Kidney (tissue), 14 donors: Measurements from ENCODE around the gene SERPINI1. TPM values are rescaled to one million over a fixed set of nuclear protein-coding genes. Genes with fewer than 3 reads are reported as not detected.

Experiments used
- DNase-seq, 5 donors: peaks; one replicate each; pipeline ENCODE4 v3.0.0-alpha.2; 2013 to 2020
- FAIRE-seq: peaks from 2 replicates; lab custom pipeline; 2012; peaks lifted over from hg19 to GRCh38; lab: Jason Lieb, UNC
- H3K27ac ChIP-seq, 2 donors: one replicate each; pipeline ENCODE4 v1.7.0; 2013; ENCODE audit warnings: low read depth in 2 of 2, low read length in 2 of 2, inconsistent platforms in 1 of 2
- H3K27me3 ChIP-seq: one replicate; pipeline ENCODE4 v1.7.1; 2013; ENCODE audit warnings: low read length, inconsistent platforms; ENCODE audit not compliant: control insufficient read depth, insufficient read depth
- H3K36me3 ChIP-seq, 3 donors: one replicate each; pipeline versions ENCODE4 v1.7.0 to v1.7.1; 2013; ENCODE audit warnings: low read length in 3 of 3, control low read depth in 1 of 3, inconsistent platforms in 1 of 3; ENCODE audit not compliant: insufficient read depth in 3 of 3, control insufficient read depth in 2 of 3
- H3K4me1 ChIP-seq, 3 donors: one replicate each; pipeline versions ENCODE4 v1.7.0 to v1.7.1; 2013; ENCODE audit warnings: low read length in 3 of 3, inconsistent platforms in 1 of 3, low read depth in 1 of 3; ENCODE audit not compliant: control insufficient read depth in 2 of 3, insufficient read depth in 2 of 3
- H3K4me3 ChIP-seq, 3 donors: one replicate each; pipeline versions ENCODE4 v1.7.0 to v1.8.1; 2013; ENCODE audit warnings: low read length in 3 of 3, control low read depth in 1 of 3, inconsistent platforms in 1 of 3
- H3K9ac ChIP-seq, 3 donors: one replicate each; pipeline versions ENCODE4 v1.7.0 to v1.7.1; 2013; ENCODE audit warnings: low read length in 3 of 3, control low read depth in 1 of 3, inconsistent platforms in 1 of 3
- H3K9me3 ChIP-seq, 3 donors: one replicate each; pipeline versions ENCODE4 v1.7.0 to v1.7.1; 2013; ENCODE audit warnings: low read length in 3 of 3, control low read depth in 1 of 3, inconsistent platforms in 1 of 3; ENCODE audit not compliant: control insufficient read depth in 2 of 3, insufficient read depth in 1 of 3
- intact Hi-C: fragments of 100-400 bp; cut with DNase I; formaldehyde crosslinking; loops from one replicate; pipeline ENCODE4 v1.11.1; 2022
- polyA plus RNA-seq: library from polyadenylated mRNA; stranded (reverse); fragments of 350-450 nt; fragmentation: Illumina TruSeq; extraction: RNeasy Lipid Tissue Mini Kit (QIAGEN cat#74804); gene quantifications from one replicate; pipeline ENCODE4 v1.2.3, GENCODE V29; 2014; ENCODE audit warnings: low read depth, low replicate concordance; ENCODE audit not compliant: insufficient read depth
- total RNA-seq: library from RNA; stranded (reverse); fragmentation: NEBNext Ultra II Directional; extraction: Animal tissue kit (Norgen Biotek cat#: 25700); gene quantifications from one replicate; pipeline ENCODE4 v1.2.1, GENCODE V29; 2021
- TF ChIP-seq, protein P1 (sequence below): IDR thresholded peaks from 3 replicates; pipeline ENCODE4 v1.5.1; 2012; ENCODE audit warnings: mild to moderate bottlenecking, moderate library complexity, borderline replicate concordance; ENCODE audit not compliant: insufficient read depth; ENCODE audit errors: extremely low read depth
- donor health status: control.
- donor health status: control.
- donor health status: control.
- donor health status: control.
- donor health status: control.
- donor health status: DM: yes; HTN: yes; CAD: no.
- donor health status: Normal renal cell carcinoma (clear cell type).

The SERPINI1 gene
- total and polyA plus RNA-seq, 2 donors from 2014 or later = 9.5 to 35.3 TPM

DNA sequence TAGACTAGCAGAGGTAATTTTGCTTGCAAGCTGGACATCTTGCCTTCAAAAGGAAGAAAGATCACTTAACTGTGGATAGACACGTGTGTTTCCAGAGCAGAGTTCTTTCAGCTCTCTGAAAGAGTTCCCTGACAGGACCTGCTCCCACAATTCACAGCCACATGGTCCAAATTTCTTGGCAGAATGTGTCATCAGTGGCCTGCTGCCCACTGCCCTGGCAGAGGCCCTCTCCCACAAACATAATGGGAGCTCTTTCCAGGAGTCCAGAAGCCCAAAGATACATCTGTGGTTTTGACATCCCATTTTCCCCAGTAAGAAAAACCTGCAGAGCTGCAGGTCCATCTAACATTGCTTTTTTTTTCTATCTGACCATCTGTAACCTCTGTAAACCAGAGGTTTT, 48.3 kb downstream of the SERPINI1 start:
- Histone ChIP-seq H3K4me3 (no peak overlapping the region), H3K9me3 (no peaks in the 10 kb centered on the region), H3K27me3 (no peaks in the 10 kb centered on the region), H3K9ac (no peak overlapping the region), H3K36me3 (no peaks in the 10 kb centered on the region), H3K4me1 (no peaks in the 10 kb centered on the region), H3K27ac (no peak overlapping the region)
- DNase-seq = no peak
- no peak for FAIRE-seq
- intact Hi-C loops = no loop called here
- TF ChIP-seq, protein P1, sequence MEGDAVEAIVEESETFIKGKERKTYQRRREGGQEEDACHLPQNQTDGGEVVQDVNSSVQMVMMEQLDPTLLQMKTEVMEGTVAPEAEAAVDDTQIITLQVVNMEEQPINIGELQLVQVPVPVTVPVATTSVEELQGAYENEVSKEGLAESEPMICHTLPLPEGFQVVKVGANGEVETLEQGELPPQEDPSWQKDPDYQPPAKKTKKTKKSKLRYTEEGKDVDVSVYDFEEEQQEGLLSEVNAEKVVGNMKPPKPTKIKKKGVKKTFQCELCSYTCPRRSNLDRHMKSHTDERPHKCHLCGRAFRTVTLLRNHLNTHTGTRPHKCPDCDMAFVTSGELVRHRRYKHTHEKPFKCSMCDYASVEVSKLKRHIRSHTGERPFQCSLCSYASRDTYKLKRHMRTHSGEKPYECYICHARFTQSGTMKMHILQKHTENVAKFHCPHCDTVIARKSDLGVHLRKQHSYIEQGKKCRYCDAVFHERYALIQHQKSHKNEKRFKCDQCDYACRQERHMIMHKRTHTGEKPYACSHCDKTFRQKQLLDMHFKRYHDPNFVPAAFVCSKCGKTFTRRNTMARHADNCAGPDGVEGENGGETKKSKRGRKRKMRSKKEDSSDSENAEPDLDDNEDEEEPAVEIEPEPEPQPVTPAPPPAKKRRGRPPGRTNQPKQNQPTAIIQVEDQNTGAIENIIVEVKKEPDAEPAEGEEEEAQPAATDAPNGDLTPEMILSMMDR = no peak

DNA sequence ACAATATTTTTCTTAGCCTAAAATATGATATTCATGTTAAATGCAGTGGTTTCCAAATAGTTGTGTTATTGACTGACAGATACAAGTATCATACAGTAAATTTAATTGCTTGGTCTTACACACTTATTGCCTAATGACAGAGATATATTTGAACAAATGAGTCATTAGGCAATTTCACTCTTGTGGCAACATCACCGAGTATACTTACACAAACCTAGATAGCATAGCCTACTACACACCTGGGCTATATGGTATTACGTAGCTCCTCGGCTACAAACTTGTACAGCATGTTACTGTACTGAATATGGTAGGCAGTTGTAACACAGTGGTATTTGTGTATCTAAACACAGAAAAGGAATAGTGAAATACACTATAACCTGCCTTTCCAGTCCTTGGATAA, 50.3 kb downstream of the SERPINI1 start:
- Histone ChIP-seq H3K4me3 (no peak overlapping the region), H3K36me3 (no peaks in the 10 kb centered on the region), H3K4me1 (no peaks in the 10 kb centered on the region), H3K27me3 (no peaks in the 10 kb centered on the region), H3K9me3 (no peaks in the 10 kb centered on the region), H3K9ac (no peak overlapping the region), H3K27ac (no peak overlapping the region)
- TF ChIP-seq, protein P1 = no peak
- intact Hi-C loops = no loop called here
- FAIRE-seq (no peak), DNase-seq (no peak)

DNA sequence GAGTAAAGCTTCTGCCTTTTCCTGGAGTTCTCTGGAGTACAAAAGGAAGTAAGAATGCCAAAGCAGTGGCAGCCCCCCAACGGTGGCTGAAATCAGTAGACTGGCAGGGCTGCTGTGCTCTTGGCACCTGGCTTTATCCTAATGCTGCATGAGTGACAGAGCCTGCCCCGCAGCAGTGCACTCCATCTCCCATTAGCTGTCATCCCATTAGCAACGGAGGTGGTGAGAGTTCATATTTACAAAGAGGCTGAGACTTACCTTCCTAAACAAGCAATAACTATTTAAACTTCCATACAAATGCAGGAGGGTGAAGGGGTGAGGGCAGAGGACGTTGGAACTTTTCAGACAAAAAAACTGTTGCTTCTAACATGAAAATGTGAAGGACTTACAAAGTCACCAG, 51.9 kb downstream of the SERPINI1 start:
- TF ChIP-seq, protein P1 = no peak
- Histone ChIP-seq H3K9ac (no peak overlapping the region), H3K36me3 (no peaks in the 10 kb centered on the region), H3K27ac (no peak overlapping the region), H3K4me3 (no peak overlapping the region), H3K27me3 (no peaks in the 10 kb centered on the region), H3K4me1 (no peaks in the 10 kb centered on the region), H3K9me3 (no peaks in the 10 kb centered on the region)
- FAIRE-seq (no peak), DNase-seq (no peak)
- intact Hi-C loops = no loop called here

DNA sequence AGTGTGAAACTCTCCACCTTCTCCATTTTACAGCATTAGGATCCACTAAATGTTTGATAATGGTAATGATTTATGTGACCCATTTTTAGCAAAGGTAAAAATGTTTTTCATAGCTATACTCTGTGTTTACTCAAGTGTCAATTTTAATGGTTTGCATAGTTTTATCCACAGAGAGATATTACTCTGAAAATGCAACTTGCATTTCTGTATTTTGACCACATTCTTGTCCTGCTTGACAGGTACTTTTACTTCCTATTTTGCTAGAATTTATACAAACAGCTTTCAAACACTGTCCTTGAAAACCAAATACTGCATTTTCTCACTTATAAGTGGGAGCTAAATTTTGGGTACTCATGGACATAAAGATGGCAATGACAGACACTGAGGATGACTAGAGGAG, 62.9 kb downstream of the SERPINI1 start:
- no peaks in the 10 kb centered on the region for H3K9me3 ChIP-seq
- no peak for FAIRE-seq
- no peak overlapping the region for H3K27ac ChIP-seq
- TF ChIP-seq, protein P1 = no peak
- H3K4me3 ChIP-seq = no peak overlapping the region
- H3K36me3 ChIP-seq = no peaks in the 10 kb centered on the region
- H3K27me3 ChIP-seq = no peaks in the 10 kb centered on the region
- intact Hi-C loops = no loop called here
- no peak for DNase-seq
- no peak overlapping the region for H3K9ac ChIP-seq
- no peaks in the 10 kb centered on the region for H3K4me1 ChIP-seq
